H1 (cell line): ENCODE results near the gene GABRB2. TPM values are rescaled to one million over a fixed set of nuclear protein-coding genes. Genes with fewer than 3 reads are reported as not detected.

ENCODE experiments used
- CTCF ChIA-PET: fragments of 300-600 bp; sonication (Branson Sonifier 250); formaldehyde crosslinking; loops from one replicate; lab custom pipeline; 2021; ENCODE audit not compliant: partially characterized antibody; lab: Charles Lee
- POLR2A ChIA-PET: fragments of 300-600 bp; sonication (Branson Sonifier 250); formaldehyde crosslinking; loops from one replicate; lab custom pipeline; 2021; ENCODE audit warnings: inconsistent platforms; ENCODE audit not compliant: partially characterized antibody; lab: Charles Lee
- DNase-seq, 2 experiments: peaks; one replicate each; pipeline versions ENCODE4 v3.0.0 to v3.0.0-alpha.2; 2010 to 2022; ENCODE audit warnings: low spot score in 2 of 2, low read depth in 1 of 2, mixed read lengths in 1 of 2
- FAIRE-seq: peaks from 2 replicates; lab custom pipeline; 2011; peaks lifted over from hg19 to GRCh38; lab: Jason Lieb, UNC
- H2AFZ ChIP-seq: 2 replicates; pipeline ENCODE4 v1.8.1; 2012; ENCODE audit warnings: low read length, inconsistent platforms
- H2AK5ac ChIP-seq: 2 replicates; pipeline ENCODE4 v1.6.1; 2013; ENCODE audit warnings: low read depth, low read length
- H2BK120ac ChIP-seq: replicated peaks from 2 replicates; pipeline ENCODE3; 2013; ENCODE audit warnings: low read depth, low read length, inconsistent platforms
- H2BK12ac ChIP-seq: 2 replicates; pipeline ENCODE4 v1.6.1; 2013; ENCODE audit warnings: low read depth, low read length
- H2BK15ac ChIP-seq: 2 replicates; pipeline ENCODE4 v1.6.1; 2013; ENCODE audit warnings: low read length
- H2BK20ac ChIP-seq: 2 replicates; pipeline ENCODE4 v1.6.1; 2013; ENCODE audit warnings: low read length
- H2BK5ac ChIP-seq: 2 replicates; pipeline ENCODE4 v1.6.1; 2013; ENCODE audit warnings: low read depth, low read length
- H3K14ac ChIP-seq: 2 replicates; pipeline ENCODE4 v1.6.1; 2013; ENCODE audit warnings: inconsistent platforms; ENCODE audit not compliant: insufficient read length
- H3K18ac ChIP-seq: 2 replicates; pipeline ENCODE4 v1.6.1; 2013; ENCODE audit warnings: low read length; ENCODE audit errors: extremely low read depth
- H3K23ac ChIP-seq: 2 replicates; pipeline ENCODE4 v1.6.1; 2013; ENCODE audit warnings: inconsistent platforms; ENCODE audit not compliant: insufficient read length
- H3K23me2 ChIP-seq: 2 replicates; pipeline ENCODE4 v1.6.1; 2013; ENCODE audit warnings: low read depth, low read length
- H3K27ac ChIP-seq: 2 replicates; pipeline ENCODE4 v1.6.1; 2011; ENCODE audit warnings: low read depth, low read length, inconsistent platforms
- H3K27me3 ChIP-seq, 4 experiments: replicated peaks in 1 of 4; 1 replicate in 1 of 4; 2 replicates in 3 of 4; pipeline versions ENCODE4 v1.6.1 to v1.8.1; 2011 to 2013; ENCODE audit warnings: low read length in 3 of 4, mild to moderate bottlenecking in 3 of 4, inconsistent platforms in 2 of 4, mixed read lengths in 2 of 4, moderate library complexity in 1 of 4; ENCODE audit not compliant: control insufficient read depth in 3 of 4, insufficient read depth in 3 of 4; ENCODE audit errors: extremely low read depth in 1 of 4
- H3K36me3 ChIP-seq, 4 experiments: 2 replicates each; pipeline versions ENCODE4 v1.6.1 to v1.8.1; 2011 to 2013; ENCODE audit warnings: mild to moderate bottlenecking in 4 of 4, low read length in 3 of 4, moderate library complexity in 2 of 4, control low read depth in 1 of 4, inconsistent platforms in 1 of 4; ENCODE audit not compliant: insufficient read depth in 4 of 4, control insufficient read depth in 2 of 4
- H3K4ac ChIP-seq: replicated peaks from 2 replicates; pipeline ENCODE3; 2013; ENCODE audit warnings: low read length, low read depth, mixed read lengths, inconsistent platforms; ENCODE audit not compliant: insufficient read length
- H3K4me1 ChIP-seq, 4 experiments: replicated peaks in 1 of 4; 1 replicate in 1 of 4; 2 replicates in 3 of 4; pipeline versions ENCODE4 v1.6.1 to v1.8.1; 2011 to 2013; ENCODE audit warnings: low read length in 3 of 4, inconsistent platforms in 2 of 4, mixed read lengths in 1 of 4; ENCODE audit not compliant: insufficient read depth in 4 of 4, control insufficient read depth in 3 of 4
- H3K4me2 ChIP-seq, 2 experiments: 2 replicates each; pipeline versions ENCODE4 v1.6.1 to v1.8.1; 2011 to 2013; ENCODE audit warnings: low read depth in 2 of 2, low read length in 2 of 2, control low read depth in 1 of 2, inconsistent platforms in 1 of 2, mild to moderate bottlenecking in 1 of 2; ENCODE audit not compliant: insufficient read depth in 1 of 2
- H3K4me3 ChIP-seq, 4 experiments: fragments of 200-600, 300-600 bp in 1 of 4; sonication (generic), shearing (Covaris generic), sonication (Bioruptor Twin) in 1 of 4; 2 replicates each; pipeline versions ENCODE4 v1.5.1 to v1.8.1; 2011 to 2016; ENCODE audit warnings: low read length in 4 of 4, low read depth in 3 of 4, control low read depth in 2 of 4, inconsistent platforms in 2 of 4, mild to moderate bottlenecking in 2 of 4, mixed read lengths in 1 of 4, moderate library complexity in 1 of 4; ENCODE audit not compliant: insufficient read depth in 2 of 4; ENCODE audit errors: extremely low read depth in 1 of 4
- H3K56ac ChIP-seq: replicated peaks from 2 replicates; pipeline ENCODE3; 2013; ENCODE audit warnings: low read depth, mild to moderate bottlenecking, mixed read lengths, low read length, inconsistent platforms; ENCODE audit not compliant: insufficient read length
- H3K79me1 ChIP-seq: 2 replicates; pipeline ENCODE4 v1.6.1; 2013; ENCODE audit warnings: low read depth, low read length, control low read depth
- H3K79me2 ChIP-seq, 2 experiments: 2 replicates each; pipeline versions ENCODE4 v1.6.1 to v1.8.1; 2012 to 2013; ENCODE audit warnings: low read length in 2 of 2, mild to moderate bottlenecking in 2 of 2, inconsistent platforms in 1 of 2; ENCODE audit not compliant: insufficient read depth in 2 of 2, control insufficient read depth in 1 of 2
- H3K9ac ChIP-seq, 4 experiments: replicated peaks in 1 of 4; 1 replicate in 1 of 4; 2 replicates in 3 of 4; pipeline versions ENCODE4 v1.6.1 to v1.8.1; 2011 to 2013; ENCODE audit warnings: low read depth in 3 of 4, low read length in 3 of 4, control low read depth in 2 of 4, mild to moderate bottlenecking in 2 of 4, moderate library complexity in 2 of 4, inconsistent platforms in 1 of 4; ENCODE audit errors: extremely low read depth in 1 of 4
- H3K9me3 ChIP-seq, 2 experiments: 2 replicates each; pipeline versions ENCODE4 v1.6.1 to v1.8.1; 2012 to 2013; ENCODE audit warnings: mild to moderate bottlenecking in 2 of 2, moderate library complexity in 2 of 2, control low read depth in 1 of 2, inconsistent platforms in 1 of 2, low read depth in 1 of 2, low read length in 1 of 2, mixed read lengths in 1 of 2; ENCODE audit not compliant: insufficient read depth in 2 of 2
- H4K20me1 ChIP-seq, 2 experiments: replicated peaks in 1 of 2; 2 replicates each; pipeline versions ENCODE3 to v1.8.1; 2011 to 2013; ENCODE audit warnings: inconsistent platforms in 2 of 2, low read length in 2 of 2, mild to moderate bottlenecking in 1 of 2; ENCODE audit not compliant: insufficient read depth in 2 of 2, control insufficient read depth in 1 of 2
- H4K5ac ChIP-seq: 2 replicates; pipeline ENCODE4 v1.6.1; 2013; ENCODE audit warnings: low read length, low read depth, mixed read lengths, inconsistent platforms; ENCODE audit not compliant: insufficient read length
- H4K8ac ChIP-seq: 2 replicates; pipeline ENCODE4 v1.8.0; 2013; ENCODE audit warnings: mild to moderate bottlenecking, moderate library complexity, low read length, inconsistent platforms; ENCODE audit not compliant: insufficient read depth; ENCODE audit errors: extremely low read depth
- H4K91ac ChIP-seq: replicated peaks from 2 replicates; pipeline ENCODE3; 2013; ENCODE audit warnings: low read length, mixed read lengths, inconsistent platforms; ENCODE audit not compliant: insufficient read length
- ATF2 ChIP-seq: IDR thresholded peaks from 2 replicates; pipeline ENCODE4 v1.6.1; 2012; ENCODE audit warnings: low read length, inconsistent platforms
- BCL11A ChIP-seq, 2 experiments: IDR thresholded peaks; one replicate each; pipeline ENCODE4 v1.6.1; 2011; ENCODE audit warnings: low read depth in 2 of 2, low read length in 2 of 2, mild to moderate bottlenecking in 2 of 2
- HDAC2 ChIP-seq, 2 experiments: fragments of 300-600 bp in 1 of 2; sonication (generic) in 1 of 2; IDR thresholded peaks; 2 replicates each; pipeline ENCODE4 v1.6.1; 2011 to 2012; ENCODE audit warnings: low read depth in 2 of 2, low read length in 2 of 2, mild to moderate bottlenecking in 2 of 2, moderate library complexity in 2 of 2, borderline replicate concordance in 1 of 2, inconsistent platforms in 1 of 2
- POU5F1 ChIP-seq: IDR thresholded peaks from 2 replicates; pipeline ENCODE4 v1.6.1; 2011; ENCODE audit warnings: low read depth, mild to moderate bottlenecking, low read length, moderate library complexity
- RNF2 ChIP-seq: fragments of 200-900, 300-1000 bp; sonication (generic); IDR thresholded peaks from 2 replicates; pipeline ENCODE4 v1.7.1; 2016; ENCODE audit warnings: borderline replicate concordance, low read depth, mild to moderate bottlenecking, antibody characterized with exemption, low read length; ENCODE audit not compliant: poor library complexity, severe bottlenecking; ENCODE audit errors: missing control alignments
- SIX5 ChIP-seq: IDR thresholded peaks from 2 replicates; pipeline ENCODE4 v1.6.1; 2011; ENCODE audit warnings: mild to moderate bottlenecking, low read depth, low read length
- TCF12 ChIP-seq: IDR thresholded peaks from 2 replicates; pipeline ENCODE4 v1.6.1; 2011; ENCODE audit warnings: low read depth, mild to moderate bottlenecking, low read length
- WGBS, 2 experiments: shearing (Covaris generic) in 1 of 2; methylation state at CpG; one replicate each; pipeline versions ENCODE4 v1.1.6 to v1.1.7; 2013 to 2015; ENCODE audit warnings: low lambda C conversion rate in 2 of 2, mixed read lengths in 2 of 2, inconsistent platforms in 1 of 2, low coverage in 1 of 2, missing lambda C conversion rate in 1 of 2; ENCODE audit not compliant: insufficient replicate concordance in 2 of 2, insufficient coverage in 1 of 2, insufficient read length in 1 of 2; ENCODE audit errors: extremely low coverage in 1 of 2, missing lambda C conversion rate in 1 of 2; 5-methylcytosine and 5-hydroxymethylcytosine counted together
- polyA plus RNA-seq, 7 experiments: library from polyadenylated mRNA; depleted of rRNA in 3 of 7; stranded (reverse) in 5 of 7; unstranded in 2 of 7; fragments of >200 nt in 5 of 7; fragments of 200-250 nt in 2 of 7; gene quantifications; 1 replicate in 5 of 7; 2 replicates in 1 of 7; 4 replicates in 1 of 7; pipeline versions ENCODE4 v1.2.1 to v1.2.3, GENCODE V29; 2011 to 2013; ENCODE audit warnings: missing spikeins in 2 of 7, mixed read lengths in 2 of 7
- total RNA-seq: library from RNA; stranded (reverse); fragmentation: NEBNext Ultra II Directional; extraction: Animal tissue kit (Norgen Biotek cat#: 25700); gene quantifications from 2 replicates; pipeline ENCODE4 v1.2.1, GENCODE V29; 2021

GABRB2 gene
- total and polyA plus RNA-seq, 2 of the 8 experiments (the other 6 are each of a cell fraction or from before 2014, with no cell fraction given): 0.54 to 1.9 TPM

- no peak overlapping the region for H2BK20ac ChIP-seq
- CTCF ChIA-PET: no interaction called here
- H2BK15ac ChIP-seq: no peak overlapping the region
- H3K14ac ChIP-seq: no peak overlapping the region
- DNase-seq: no peak
- no peak overlapping the region for H2BK12ac ChIP-seq
- no peak overlapping the region for H2BK120ac ChIP-seq
- no peak overlapping the region for H4K5ac ChIP-seq
- H3K23me2 ChIP-seq: no peaks in the 10 kb centered on the region
- no peaks in the 10 kb centered on the region for H4K20me1 ChIP-seq
- no peak overlapping the region for H3K9ac ChIP-seq
- no peak overlapping the region for H2BK5ac ChIP-seq
- H3K56ac ChIP-seq: no peak overlapping the region
- WGBS, 2 experiments: 89% methylated on average over 1 of the region's 1 CpG; no CpG with 5 or more reads in 1 of the 2 experiments
- no peak overlapping the region for H3K23ac ChIP-seq
- H4K8ac ChIP-seq: no peak overlapping the region
- TF ChIP-seq HDAC2 (IDR thresholded peaks at IDR 0.05; ENCODE audit: borderline replicate concordance in 1 of 2, low read depth in 2 of 2, low read length in 2 of 2) (no peak), RNF2 (no peak), SIX5 (no peak), BCL11A (IDR thresholded peaks at IDR 0.05; ENCODE audit: low read depth in 2 of 2, low read length in 2 of 2) (no peak), POU5F1 (no peak), TCF12 (no peak), ATF2 (no peak)
- TF ChIP-seq, all 59 proteins: peak for 0
- no peak overlapping the region for H3K4me2 ChIP-seq
- no peaks in the 10 kb centered on the region for H3K9me3 ChIP-seq
- no peak overlapping the region for H4K91ac ChIP-seq
- POLR2A ChIA-PET: no interaction called here
- H3K27ac ChIP-seq: no peak overlapping the region
- H3K4me3 ChIP-seq: no peak overlapping the region
- H3K4ac ChIP-seq: no peak overlapping the region
- H3K27me3 ChIP-seq: no peaks in the 10 kb centered on the region
- no peaks in the 10 kb centered on the region for H3K79me1 ChIP-seq
- no peak overlapping the region for H2AK5ac ChIP-seq
- H3K4me1 ChIP-seq: no peaks in the 10 kb centered on the region
- no peak overlapping the region for H3K18ac ChIP-seq
- FAIRE-seq: no peak
- H2AFZ ChIP-seq: no peak overlapping the region
- no peaks in the 10 kb centered on the region for H3K36me3 ChIP-seq
- H3K79me2 ChIP-seq: no peaks in the 10 kb centered on the region
Measured at GRCh38 chr5:161266954-161267353, 279.6 kb downstream of the GABRB2 start.
